Liver (tissue), 9 donors: ENCODE measurements around the gene COA1. TPM values are rescaled to one million over a fixed set of nuclear protein-coding genes. Genes with fewer than 3 reads are reported as not detected.

Experiments used
- DNase-seq: peaks from one replicate; pipeline ENCODE4 v3.0.0-alpha.2; 2017; ENCODE audit warnings: low spot score
- H3K27ac ChIP-seq, 2 donors: one replicate each; pipeline ENCODE4 v1.7.0; 2013; ENCODE audit warnings: inconsistent platforms in 2 of 2, low read length in 2 of 2, control low read depth in 1 of 2, low read depth in 1 of 2, mild to moderate bottlenecking in 1 of 2
- H3K27me3 ChIP-seq, 4 donors: one replicate each; pipeline versions ENCODE4 v1.6.1 to v1.7.0; 2013; ENCODE audit warnings: low read length in 3 of 4, inconsistent platforms in 1 of 4, mild to moderate bottlenecking in 1 of 4, moderate library complexity in 1 of 4; ENCODE audit not compliant: control insufficient read depth in 4 of 4, insufficient read depth in 4 of 4
- H3K36me3 ChIP-seq, 4 donors: one replicate each; pipeline versions ENCODE4 v1.6.1 to v1.7.0; 2013; ENCODE audit warnings: low read length in 3 of 4, mild to moderate bottlenecking in 3 of 4, low read depth in 1 of 4, moderate library complexity in 1 of 4; ENCODE audit not compliant: control insufficient read depth in 4 of 4, insufficient read depth in 3 of 4
- H3K4me1 ChIP-seq, 4 donors: one replicate each; pipeline versions ENCODE4 v1.6.1 to v1.7.0; 2013; ENCODE audit warnings: low read length in 3 of 4, mild to moderate bottlenecking in 3 of 4, moderate library complexity in 1 of 4; ENCODE audit not compliant: control insufficient read depth in 4 of 4, insufficient read depth in 4 of 4
- H3K4me3 ChIP-seq, 3 donors: one replicate each; pipeline versions ENCODE4 v1.6.1 to v1.7.0; 2013; ENCODE audit warnings: low read length in 3 of 3, control low read depth in 1 of 3, low read depth in 1 of 3, mild to moderate bottlenecking in 1 of 3
- H3K9ac ChIP-seq, 2 donors: one replicate each; pipeline ENCODE4 v1.7.0; 2013; ENCODE audit warnings: low read length in 2 of 2, mild to moderate bottlenecking in 2 of 2, moderate library complexity in 2 of 2, control low read depth in 1 of 2, low read depth in 1 of 2
- H3K9me3 ChIP-seq, 4 donors: one replicate each; pipeline versions ENCODE4 v1.6.1 to v1.7.0; 2013; ENCODE audit warnings: low read length in 3 of 4; ENCODE audit not compliant: control insufficient read depth in 4 of 4
- ATF3 ChIP-seq: IDR thresholded peaks from 2 replicates; pipeline ENCODE4 v1.6.1; 2016; ENCODE audit warnings: antibody characterized with exemption
- CTCF ChIP-seq: fragments of 150-350 bp; IDR thresholded peaks from 2 replicates; pipeline ENCODE4 v1.5.1; 2017; ENCODE audit warnings: improper control_type of control experiment, low read depth, low read length; ENCODE audit not compliant: missing input control
- EGR1 ChIP-seq, 2 donors: IDR thresholded peaks; 2 replicates each; pipeline ENCODE4 v1.6.1; 2016 to 2018; ENCODE audit warnings: antibody characterized with exemption in 2 of 2, low read depth in 2 of 2
- FOXA1 ChIP-seq: IDR thresholded peaks from 2 replicates; pipeline ENCODE4 v1.6.1; 2016; ENCODE audit warnings: antibody characterized with exemption
- FOXA2 ChIP-seq: IDR thresholded peaks from 2 replicates; pipeline ENCODE4 v1.6.1; 2016; ENCODE audit warnings: antibody characterized with exemption
- GABPA ChIP-seq, 2 donors: IDR thresholded peaks in 1 of 2; conservative IDR thresholded peaks in 1 of 2; 2 replicates each; pipeline ENCODE4 v1.6.1; 2016; ENCODE audit warnings: antibody characterized with exemption in 2 of 2, mild to moderate bottlenecking in 1 of 2, moderate library complexity in 1 of 2
- HNF4A ChIP-seq, 2 donors: conservative IDR thresholded peaks; 2 replicates each; pipeline ENCODE4 v1.6.1; 2016; ENCODE audit warnings: antibody characterized with exemption in 2 of 2, mild to moderate bottlenecking in 2 of 2
- HNF4G ChIP-seq: IDR thresholded peaks from 2 replicates; pipeline ENCODE4 v1.6.1; 2016; ENCODE audit warnings: antibody characterized with exemption
- JUND ChIP-seq, 2 donors: IDR thresholded peaks; 2 replicates each; pipeline ENCODE4 v1.6.1; 2016; ENCODE audit warnings: antibody characterized with exemption in 2 of 2
- NR2F2 ChIP-seq: IDR thresholded peaks from 2 replicates; pipeline ENCODE4 v1.6.1; 2016; ENCODE audit warnings: antibody characterized with exemption
- RAD21 ChIP-seq, 2 donors: IDR thresholded peaks; 2 replicates each; pipeline ENCODE4 v1.6.1; 2016; ENCODE audit warnings: antibody characterized with exemption in 2 of 2, mild to moderate bottlenecking in 2 of 2
- REST ChIP-seq: IDR thresholded peaks from 2 replicates; pipeline ENCODE4 v1.6.1; 2016; ENCODE audit warnings: antibody characterized with exemption, mild to moderate bottlenecking
- RXRA ChIP-seq, 2 donors: IDR thresholded peaks; 2 replicates each; pipeline ENCODE4 v1.6.1; 2017 to 2018; ENCODE audit warnings: antibody characterized with exemption in 2 of 2, mild to moderate bottlenecking in 1 of 2
- SP1 ChIP-seq: IDR thresholded peaks from 2 replicates; pipeline ENCODE4 v1.6.1; 2018; ENCODE audit warnings: antibody characterized with exemption, mild to moderate bottlenecking
- TAF1 ChIP-seq: conservative IDR thresholded peaks from 2 replicates; pipeline ENCODE4 v1.6.1; 2016; ENCODE audit warnings: antibody characterized with exemption, mild to moderate bottlenecking
- YY1 ChIP-seq: IDR thresholded peaks from 2 replicates; pipeline ENCODE4 v1.6.1; 2016; ENCODE audit warnings: antibody characterized with exemption, mild to moderate bottlenecking
- ZBTB33 ChIP-seq: IDR thresholded peaks from 2 replicates; pipeline ENCODE4 v1.6.1; 2016; ENCODE audit warnings: antibody characterized with exemption
- WGBS: extraction: QIAGEN DNeasy Blood & Tissue Kit; methylation state at CpG from one replicate; pipeline ENCODE4 v1.1.7; 2013; 5-methylcytosine and 5-hydroxymethylcytosine counted together
- polyA plus RNA-seq, 2 donors: library from polyadenylated mRNA; stranded (reverse) in 1 of 2; unstranded in 1 of 2; fragments of 200-250 nt in 1 of 2; fragments of >200 nt in 1 of 2; fragmentation: Nextera tagmentation in 1 of 2; extraction: Ambion mirVana in 1 of 2; gene quantifications; one replicate each; pipeline versions ENCODE4 v1.2.1 to v1.2.3, GENCODE V29; 2013 to 2015
- total RNA-seq, 2 donors: library from RNA; depleted of rRNA; stranded (reverse); fragments of >200 nt; gene quantifications; one replicate each; pipeline ENCODE4 v1.2.3, GENCODE V29; 2014
- TF ChIP-seq, protein P1 (sequence below): IDR thresholded peaks from 2 replicates; pipeline ENCODE4 v1.6.1; 2016; ENCODE audit warnings: antibody characterized with exemption
- donor health status: healthy.
- donor health status: healthy.
- donor health status: healthy.
- donor health status: healthy.
- donor health status: healthy.

COA1 gene
- total and polyA plus RNA-seq, 4 donors: 16.6 to 37.8 (median 29.4) TPM

DNA sequence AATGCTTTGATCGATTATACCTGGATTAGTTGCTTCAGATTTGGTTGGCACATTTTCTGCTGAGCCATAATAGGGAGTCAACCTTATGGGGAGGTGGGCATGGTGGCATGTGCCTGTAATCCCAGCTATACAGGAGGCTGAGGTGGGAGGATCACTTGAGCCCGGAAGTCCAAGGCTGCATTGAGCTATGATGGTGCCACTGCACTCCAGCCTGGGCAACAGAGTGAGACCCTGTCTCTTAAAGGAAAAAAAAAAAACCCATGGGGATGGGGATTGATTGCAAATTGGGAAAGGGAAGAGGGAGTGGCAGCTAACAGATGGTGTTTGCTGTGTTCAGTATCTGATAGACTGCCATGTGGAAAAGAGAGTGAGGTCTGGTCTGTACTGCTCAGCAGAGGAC lies 135.3 kb downstream of the COA1 start:
- DNase-seq: no peak
- WGBS: 88% methylated on average over 2 of the region's 2 CpGs
- Histone ChIP-seq H3K4me1 (peaks cover 0 to 11% (median 0%) of the 10 kb centered on the region in 4 donors), H3K4me3 (no peak overlapping the region), H3K9me3 (no peaks in the 10 kb centered on the region), H3K27ac (no peak overlapping the region), H3K36me3 (peaks cover 0 to 1% (median 0%) of the 10 kb centered on the region in 4 donors), H3K27me3 (no peaks in the 10 kb centered on the region), H3K9ac (no peak overlapping the region)
- no peak for TF ChIP-seq SP1
- no peak for TF ChIP-seq FOXA1
- TF ChIP-seq, protein P1, sequence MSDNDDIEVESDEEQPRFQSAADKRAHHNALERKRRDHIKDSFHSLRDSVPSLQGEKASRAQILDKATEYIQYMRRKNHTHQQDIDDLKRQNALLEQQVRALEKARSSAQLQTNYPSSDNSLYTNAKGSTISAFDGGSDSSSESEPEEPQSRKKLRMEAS: no peak
- TF ChIP-seq EGR1 (IDR thresholded peaks at IDR 0.05; ENCODE audit: low read depth in 2 of 2): no peak
- TF ChIP-seq CTCF: no peak
- TF ChIP-seq TAF1: no peak
- TF ChIP-seq ZBTB33: no peak
- TF ChIP-seq RAD21 (IDR thresholded peaks at IDR 0.05): no peak
- no peak for TF ChIP-seq REST
- TF ChIP-seq NR2F2: no peak
- TF ChIP-seq GABPA (IDR thresholded peaks at IDR 0.05 in 1 of 2, conservative IDR thresholded peaks at IDR 0.05 in 1 of 2): no peak
- no peak for TF ChIP-seq JUND (IDR thresholded peaks at IDR 0.05)
- no peak for TF ChIP-seq HNF4A (conservative IDR thresholded peaks at IDR 0.05)
- TF ChIP-seq ATF3: no peak
- no peak for TF ChIP-seq FOXA2
- no peak for TF ChIP-seq YY1
- TF ChIP-seq HNF4G: no peak
- TF ChIP-seq RXRA (IDR thresholded peaks at IDR 0.05): no peak
